Gastroesophageal sphincter (tissue), 4 donors: ENCODE results near the gene PSMG3. TPM values are rescaled to one million over a fixed set of nuclear protein-coding genes. Genes with fewer than 3 reads are reported as not detected.

Experiments used
- ATAC-seq: fragments of 150-250 bp; one replicate; pipeline ENCODE4 v1.9.1; 2016; ENCODE audit warnings: mild to moderate bottlenecking, moderate library complexity
- H3K27ac ChIP-seq, 4 donors: fragments of 200-600 bp; sonication (generic) in 3 of 4; 1 replicate in 3 of 4; 2 replicates in 1 of 4; pipeline ENCODE4 v1.5.1; 2016 to 2019
- H3K27me3 ChIP-seq: fragments of 200-600 bp; sonication (generic); one replicate; pipeline ENCODE4 v1.5.1; 2019
- H3K36me3 ChIP-seq, 2 donors: fragments of 200-600 bp; sonication (generic); one replicate each; pipeline ENCODE4 v1.5.1; 2019; ENCODE audit warnings: control low read depth in 1 of 2
- H3K4me1 ChIP-seq, 3 donors: fragments of 200-600 bp; sonication (generic); 1 replicate in 2 of 3; 2 replicates in 1 of 3; pipeline ENCODE4 v1.5.1; 2016 to 2019; ENCODE audit warnings: control low read depth in 2 of 3
- H3K4me3 ChIP-seq, 2 donors: fragments of 200-600 bp; sonication (generic); one replicate each; pipeline ENCODE4 v1.5.1; 2019; ENCODE audit warnings: mild to moderate bottlenecking in 1 of 2, moderate library complexity in 1 of 2
- H3K9me3 ChIP-seq, 3 donors: fragments of 200-600 bp; sonication (generic); one replicate each; pipeline ENCODE4 v1.5.1; 2017 to 2019; ENCODE audit warnings: control low read depth in 2 of 3
- EP300 ChIP-seq: sonication (generic); formaldehyde crosslinking; IDR thresholded peaks from one replicate; pipeline ENCODE4 v1.6.1; 2017; ENCODE audit warnings: antibody characterized with exemption, mild to moderate bottlenecking
- POLR2A ChIP-seq, 2 donors: fragments of 450-650 bp; IDR thresholded peaks; one replicate each; pipeline ENCODE4 v1.6.1; 2017; ENCODE audit warnings: antibody characterized with exemption in 2 of 2, mild to moderate bottlenecking in 2 of 2, moderate library complexity in 1 of 2
- POLR2AphosphoS5 ChIP-seq: sonication (generic); formaldehyde crosslinking; IDR thresholded peaks from one replicate; pipeline ENCODE4 v1.6.1; 2017; ENCODE audit warnings: antibody characterized with exemption
- WGBS, 2 donors: methylation state at CpG; one replicate each; pipeline ENCODE4 v1.1.5; 2018; ENCODE audit warnings: low coverage in 1 of 2; 5-methylcytosine and 5-hydroxymethylcytosine counted together
- total RNA-seq, 4 donors: library from RNA; depleted of rRNA; stranded (reverse); fragments of >200 nt; gene quantifications; one replicate each; pipeline ENCODE4 v1.1.0, GENCODE V29; 2016
- TF ChIP-seq, protein P1 (sequence below), 4 experiments: fragments of 200-600 bp in 2 of 4; fragments of 450-650 bp in 2 of 4; sonication (generic) in 1 of 4; IDR thresholded peaks; one replicate each; pipeline ENCODE4 v1.5.1; 2017 to 2019; ENCODE audit warnings: antibody characterized with exemption in 4 of 4, mild to moderate bottlenecking in 2 of 4, moderate library complexity in 2 of 4

The PSMG3 gene
- total RNA-seq, 4 donors from 2014 or later, result 27.7 to 36.6 (median 35.7) TPM

DNA sequence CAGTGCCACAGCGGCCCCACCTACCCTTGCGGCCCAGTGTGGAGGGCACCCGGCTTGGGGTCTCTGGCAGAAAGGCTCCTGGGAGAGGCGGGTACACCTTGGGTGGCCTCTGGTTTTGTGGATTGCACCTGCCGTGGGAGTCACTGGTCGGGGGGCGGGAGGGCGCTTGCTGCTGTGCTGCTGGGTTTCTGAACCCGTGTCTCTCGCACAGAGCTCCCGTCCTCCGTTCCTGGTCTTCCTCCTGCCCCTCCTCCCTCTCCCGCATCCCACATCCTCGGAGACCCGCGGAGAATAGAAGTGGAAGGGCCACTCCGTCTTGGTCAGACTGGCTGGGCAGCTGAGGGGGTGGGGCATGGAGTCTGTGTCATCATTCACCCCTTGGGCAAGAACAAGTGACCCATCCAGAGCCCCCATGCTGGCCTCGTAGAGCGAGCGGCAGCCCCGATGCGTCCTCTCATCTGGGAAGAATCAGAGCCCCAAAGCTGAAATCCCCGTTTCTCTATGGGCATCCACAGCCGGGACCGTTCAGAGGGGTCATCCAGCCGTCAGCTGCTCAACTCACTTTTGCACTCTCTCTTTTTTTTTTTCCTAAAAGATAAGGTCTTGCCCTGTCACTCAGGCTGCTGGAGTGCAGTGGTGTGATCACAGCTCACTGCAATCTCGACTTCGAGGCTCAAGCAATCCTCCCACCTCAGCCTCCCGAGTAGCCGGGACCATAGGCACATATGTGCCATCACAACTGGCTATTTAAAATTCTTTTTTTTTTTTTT, 35.3 kb downstream of the PSMG3 start:
- peak overlapping the region in 3 of 4 donors; percentile 97 to 100 (median 99) for H3K27ac ChIP-seq
- H3K9me3 ChIP-seq, result no peaks in the 10 kb centered on the region
- no peak for ATAC-seq
- H3K4me1 ChIP-seq, result peaks cover 0 to 88% (median 41%) of the 10 kb centered on the region in 3 donors
- peaks cover 0 to 19% of the 10 kb centered on the region in 2 donors for H3K36me3 ChIP-seq
- WGBS, 2 donors, result 87% methylated on average over 14 of the region's 30 CpGs; no CpG with 5 or more reads in 1 of the 2 donors
- peaks cover 3% of the 10 kb centered on the region for H3K27me3 ChIP-seq
- H3K4me3 ChIP-seq, result no peak overlapping the region
- TF ChIP-seq POLR2AphosphoS5 (no peak), POLR2A (IDR thresholded peaks at IDR 0.05) (no peak), EP300 (no peak)
- TF ChIP-seq, protein P1, sequence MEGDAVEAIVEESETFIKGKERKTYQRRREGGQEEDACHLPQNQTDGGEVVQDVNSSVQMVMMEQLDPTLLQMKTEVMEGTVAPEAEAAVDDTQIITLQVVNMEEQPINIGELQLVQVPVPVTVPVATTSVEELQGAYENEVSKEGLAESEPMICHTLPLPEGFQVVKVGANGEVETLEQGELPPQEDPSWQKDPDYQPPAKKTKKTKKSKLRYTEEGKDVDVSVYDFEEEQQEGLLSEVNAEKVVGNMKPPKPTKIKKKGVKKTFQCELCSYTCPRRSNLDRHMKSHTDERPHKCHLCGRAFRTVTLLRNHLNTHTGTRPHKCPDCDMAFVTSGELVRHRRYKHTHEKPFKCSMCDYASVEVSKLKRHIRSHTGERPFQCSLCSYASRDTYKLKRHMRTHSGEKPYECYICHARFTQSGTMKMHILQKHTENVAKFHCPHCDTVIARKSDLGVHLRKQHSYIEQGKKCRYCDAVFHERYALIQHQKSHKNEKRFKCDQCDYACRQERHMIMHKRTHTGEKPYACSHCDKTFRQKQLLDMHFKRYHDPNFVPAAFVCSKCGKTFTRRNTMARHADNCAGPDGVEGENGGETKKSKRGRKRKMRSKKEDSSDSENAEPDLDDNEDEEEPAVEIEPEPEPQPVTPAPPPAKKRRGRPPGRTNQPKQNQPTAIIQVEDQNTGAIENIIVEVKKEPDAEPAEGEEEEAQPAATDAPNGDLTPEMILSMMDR (IDR thresholded peaks at IDR 0.05), result no peak

DNA sequence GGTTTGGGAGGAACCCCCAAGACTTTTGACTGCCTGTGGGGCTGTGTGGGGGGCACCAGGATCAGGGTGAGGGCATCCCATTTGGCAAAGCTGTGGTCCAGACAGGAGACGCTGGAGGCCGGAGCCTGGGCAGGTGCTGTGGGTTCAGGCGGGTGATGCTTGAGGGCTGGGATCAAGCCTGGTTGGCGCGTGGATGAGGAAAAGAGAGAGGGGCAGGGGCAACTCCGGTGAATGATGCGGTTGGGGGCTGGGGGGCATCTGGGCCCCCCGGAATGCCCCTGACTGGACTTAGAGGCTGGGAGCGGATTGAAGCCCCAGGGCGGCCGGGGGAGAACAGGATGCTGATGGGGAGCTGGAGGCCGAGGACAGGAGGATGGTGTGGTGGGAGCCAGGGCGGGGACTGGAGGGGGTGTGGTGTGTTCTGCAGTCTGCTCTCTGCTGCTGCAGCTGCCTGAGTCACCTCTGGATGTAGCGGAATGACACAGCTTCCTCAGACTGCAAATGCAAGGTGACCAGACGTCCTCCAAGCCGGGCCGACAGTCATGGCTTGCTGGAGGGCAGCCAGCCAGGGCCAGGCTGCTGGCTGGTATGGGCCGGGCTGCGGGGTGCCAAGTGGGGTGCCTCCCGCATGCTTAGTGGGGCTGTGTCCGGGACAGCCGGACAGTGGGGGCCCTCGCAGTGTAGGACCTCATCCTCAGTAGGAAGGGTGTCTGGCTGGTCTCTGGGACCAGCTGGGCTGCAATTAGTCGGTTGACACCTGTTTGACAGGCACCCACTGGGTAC, 36.1 kb downstream of the PSMG3 start:
- peaks cover 0 to 81% (median 37%) of the 10 kb centered on the region in 3 donors for H3K4me1 ChIP-seq
- H3K9me3 ChIP-seq, result no peaks in the 10 kb centered on the region
- H3K4me3 ChIP-seq, result peak overlapping the region in 1 of 2 donors; percentile 87
- 75 to 100% methylated on average over 2 to 10 of the region's 24 CpGs for WGBS, 2 donors
- TF ChIP-seq EP300, result no peak
- peak; percentile 59 for TF ChIP-seq POLR2AphosphoS5
- ATAC-seq, result no peak
- peaks cover 8% of the 10 kb centered on the region for H3K27me3 ChIP-seq
- H3K36me3 ChIP-seq, result peaks cover 0 to 12% of the 10 kb centered on the region in 2 donors
- H3K27ac ChIP-seq, result peak overlapping the region; percentile 80 to 100 (median 98)

DNA sequence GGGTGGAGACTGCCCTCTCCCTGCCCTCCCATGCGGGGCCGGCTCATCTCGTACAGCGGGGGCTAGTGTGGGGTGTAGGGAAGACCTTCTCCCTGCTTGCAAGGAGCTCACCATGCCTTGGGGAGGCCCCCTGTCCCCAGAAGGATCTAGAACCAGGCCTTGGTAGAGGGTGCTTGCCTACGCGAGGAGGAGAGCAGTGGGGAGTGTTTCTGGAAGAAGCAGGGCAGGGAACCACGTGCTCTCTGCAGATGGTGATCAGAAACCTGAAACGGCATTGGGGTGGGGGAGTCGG, 36.6 kb downstream of the PSMG3 start:
- Histone ChIP-seq H3K4me1 (peaks cover 0 to 75% (median 31%) of the 10 kb centered on the region in 3 donors), H3K4me3 (peak overlapping the region; percentile 48 to 87), H3K27ac (peak overlapping the region; percentile 80 to 100 (median 98)), H3K9me3 (no peaks in the 10 kb centered on the region), H3K36me3 (peaks cover 0 to 9% of the 10 kb centered on the region in 2 donors), H3K27me3 (peaks cover 9% of the 10 kb centered on the region)
- TF ChIP-seq EP300 (no peak), POLR2A (IDR thresholded peaks at IDR 0.05) (no peak), POLR2AphosphoS5 (no peak)
- TF ChIP-seq, protein P1 (IDR thresholded peaks at IDR 0.05), result no peak
- 40 to 64% methylated on average over 1 to 3 of the region's 9 CpGs for WGBS, 2 donors
- no peak for ATAC-seq

DNA sequence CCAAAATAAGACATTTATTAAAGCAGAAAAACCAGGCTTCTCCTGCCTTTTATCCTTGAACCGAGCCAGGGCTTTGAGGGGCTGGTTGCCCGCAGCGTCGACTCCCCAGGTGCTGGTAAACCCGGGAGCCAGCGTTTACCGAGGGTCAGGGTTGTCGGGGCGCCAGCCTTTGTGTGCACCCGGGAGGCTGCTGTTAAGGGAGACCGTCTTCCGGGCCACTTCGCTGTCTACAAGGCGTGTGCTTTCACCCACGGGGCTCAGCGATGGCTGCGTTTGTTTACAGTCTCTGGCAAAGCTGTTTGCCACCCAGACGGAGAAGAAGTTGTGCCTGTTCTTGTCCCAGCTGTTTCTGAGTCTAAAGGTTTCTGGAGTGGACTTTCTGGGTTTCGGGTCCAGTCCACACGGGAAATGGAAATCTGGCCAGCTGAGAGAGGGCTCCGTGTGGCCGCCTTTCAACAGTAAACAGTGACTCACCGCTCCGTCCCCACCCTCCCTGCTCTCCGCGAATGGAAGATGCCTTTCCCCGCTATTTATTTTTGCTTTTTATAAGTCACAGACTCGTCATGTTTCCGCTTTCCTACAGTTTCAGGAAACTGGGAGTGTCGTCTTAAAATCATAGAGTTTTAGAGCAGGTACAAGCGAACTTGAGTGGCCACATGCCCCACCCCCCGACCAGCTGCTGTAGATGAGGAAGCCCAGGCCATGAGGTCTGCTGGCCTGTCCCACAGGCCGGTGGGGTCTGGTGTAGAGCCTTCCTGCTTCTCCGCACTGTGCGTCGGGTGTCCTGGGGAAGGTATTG, 37.2 kb downstream of the PSMG3 start:
- Histone ChIP-seq H3K4me3 (peak overlapping the region; percentile 48 to 87), H3K9me3 (no peaks in the 10 kb centered on the region), H3K36me3 (peaks cover 0 to 9% of the 10 kb centered on the region in 2 donors), H3K27ac (peak overlapping the region; percentile 80 to 100 (median 98)), H3K27me3 (peaks cover 14% of the 10 kb centered on the region), H3K4me1 (peaks cover 0 to 70% (median 31%) of the 10 kb centered on the region in 3 donors)
- 1 to 8% methylated on average over 13 to 14 of the region's 36 CpGs for WGBS, 2 donors
- no peak for TF ChIP-seq EP300
- TF ChIP-seq POLR2AphosphoS5, result peak; percentile 91
- peak; percentile 52 to 56 for TF ChIP-seq POLR2A (IDR thresholded peaks at IDR 0.05)
- ATAC-seq, result peak; percentile 54

DNA sequence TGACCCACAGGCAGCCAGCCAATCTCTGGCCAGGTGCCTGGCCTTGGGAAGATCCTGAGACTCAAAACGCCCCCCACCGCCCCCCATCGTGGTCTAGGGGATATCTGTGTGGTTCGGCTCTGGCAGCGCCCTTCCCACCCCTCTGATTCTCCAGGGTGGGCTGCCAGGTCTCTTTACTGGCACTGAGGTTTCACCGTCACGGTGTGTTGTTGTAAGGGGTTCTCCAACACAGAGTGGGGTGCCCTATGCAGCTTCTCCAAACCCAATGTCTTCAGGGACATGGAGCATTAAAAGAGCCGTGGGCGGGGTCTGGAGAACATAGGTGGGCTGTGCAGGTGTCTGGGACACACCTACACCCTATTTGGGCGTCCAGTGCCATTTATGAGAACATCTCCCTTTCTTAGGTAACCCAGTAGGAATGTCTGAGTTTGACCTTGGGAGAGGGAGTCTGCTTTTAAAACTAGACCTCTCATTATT, 37.8 kb downstream of the PSMG3 start:
- Histone ChIP-seq H3K4me3 (peak overlapping the region; percentile 48 to 87), H3K36me3 (peaks cover 0 to 9% of the 10 kb centered on the region in 2 donors), H3K9me3 (no peaks in the 10 kb centered on the region), H3K27me3 (peaks cover 16% of the 10 kb centered on the region), H3K4me1 (peaks cover 0 to 63% (median 31%) of the 10 kb centered on the region in 3 donors), H3K27ac (peak overlapping the region; percentile 80 to 100 (median 98))
- 64% methylated on average over 2 of the region's 10 CpGs; no CpG with 5 or more reads in 1 of the 2 donors for WGBS, 2 donors
- ATAC-seq, result no peak
- no peak for TF ChIP-seq EP300
- no peak for TF ChIP-seq POLR2A (IDR thresholded peaks at IDR 0.05)
- TF ChIP-seq POLR2AphosphoS5, result no peak
- TF ChIP-seq, protein P1 (IDR thresholded peaks at IDR 0.05), result no peak
